Stimulated activated CD4-positive, alpha-beta T cell treated with anti-CD3 and anti-CD28 coated beads, TNF-alpha, amount 100 ng/mL, for 4 hours (primary cell): ENCODE data around the gene KCND2.
"Not testable (repeated sequence)": the region's sequence is repeated elsewhere in the genome, so short reads cannot be mapped to it uniquely, and the experiment has no call there.

Experiments
- DNase-seq, 3 experiments: peaks; one replicate each; pipeline ENCODE4 v3.0.0-alpha.2; 2020; ENCODE audit warnings: low read depth in 3 of 3

KCND2 gene

GRCh38 chr7:120502132-120502531 lies 229.2 kb downstream of the KCND2 start:
- DNase-seq, result no peak

- no peak for DNase-seq
Observed at GRCh38 chr7:120502825-120503224, 229.8 kb downstream of the KCND2 start.

- no peak for DNase-seq
Observed at GRCh38 chr7:120504386-120504785, 231.4 kb downstream of the KCND2 start.

- DNase-seq, result no peak
Observed at GRCh38 chr7:120505770-120506169, 232.8 kb downstream of the KCND2 start.

- no peak for DNase-seq
Observed at GRCh38 chr7:120512701-120513100, 239.7 kb downstream of the KCND2 start.

GRCh38 chr7:120519224-120519623 lies 246.2 kb downstream of the KCND2 start:
- DNase-seq, result no peak

GRCh38 chr7:120521761-120522737 lies 249.1 kb downstream of the KCND2 start:
- DNase-seq, result no peak

- DNase-seq, result no peak
Observed at GRCh38 chr7:120523985-120524384, 251.0 kb downstream of the KCND2 start.

- no peak for DNase-seq
Observed at GRCh38 chr7:120526902-120527509, 254.0 kb downstream of the KCND2 start.

- DNase-seq, result no peak
Observed at GRCh38 chr7:120529736-120530135, 256.8 kb downstream of the KCND2 start.

GRCh38 chr7:120538335-120538734 lies 265.4 kb downstream of the KCND2 start:
- no peak for DNase-seq

- no peak for DNase-seq
Observed at GRCh38 chr7:120539321-120539720, 266.3 kb downstream of the KCND2 start.

- DNase-seq, result no peak
Observed at GRCh38 chr7:120547605-120548004, 274.6 kb downstream of the KCND2 start.

GRCh38 chr7:120550494-120551048 lies 277.6 kb downstream of the KCND2 start:
- DNase-seq, result no peak

GRCh38 chr7:120553491-120553890 lies 280.5 kb downstream of the KCND2 start:
- DNase-seq, result no peak

- no peak for DNase-seq
Observed at GRCh38 chr7:120554960-120555571, 282.1 kb downstream of the KCND2 start.

GRCh38 chr7:120564145-120564544 lies 291.2 kb downstream of the KCND2 start:
- DNase-seq, result no peak

GRCh38 chr7:120567204-120567603 lies 294.2 kb downstream of the KCND2 start:
- no peak for DNase-seq

GRCh38 chr7:120578657-120579056 lies 305.7 kb downstream of the KCND2 start:
- DNase-seq, result not testable (repeated sequence)

- DNase-seq, result no peak
Observed at GRCh38 chr7:120582916-120583315, 309.9 kb downstream of the KCND2 start.

GRCh38 chr7:120583899-120584586 lies 311.1 kb downstream of the KCND2 start:
- no peak for DNase-seq

GRCh38 chr7:120586571-120586970 lies 313.6 kb downstream of the KCND2 start:
- no peak for DNase-seq
